Measurements from ENCODE around the gene PPL. TPM values are rescaled to one million over a fixed set of nuclear protein-coding genes. Genes with fewer than 3 reads are reported as not detected.

PPL gene
- total and polyA plus RNA-seq, 2 of the 13 experiments (the other 11 are each of a cell fraction or from before 2014, with no cell fraction given): 5.7 to 6.6 TPM

- TF ChIP-seq KLF12 (CRISPR knock-in tag; IDR thresholded peaks at IDR 0.05; ENCODE audit: borderline replicate concordance) (no peak), NONO (IDR thresholded peaks at IDR 0.05) (no peak), NONO (CRISPR knock-in tag; conservative IDR thresholded peaks at IDR 0.05) (no peak), ZFP37 (CRISPR knock-in tag; IDR thresholded peaks at IDR 0.05; ENCODE audit: borderline replicate concordance) (no peak), ZNF335 (CRISPR knock-in tag; IDR thresholded peaks at IDR 0.05) (no peak), SNRNP70 (IDR thresholded peaks at IDR 0.05; ENCODE audit: low read depth, low read length) (no peak), EEA1 (CRISPR knock-in tag; IDR thresholded peaks at IDR 0.05; ENCODE audit: borderline replicate concordance) (no peak), FLYWCH1 (CRISPR knock-in tag; IDR thresholded peaks at IDR 0.05) (no peak)
- TF ChIP-seq, protein P1, sequence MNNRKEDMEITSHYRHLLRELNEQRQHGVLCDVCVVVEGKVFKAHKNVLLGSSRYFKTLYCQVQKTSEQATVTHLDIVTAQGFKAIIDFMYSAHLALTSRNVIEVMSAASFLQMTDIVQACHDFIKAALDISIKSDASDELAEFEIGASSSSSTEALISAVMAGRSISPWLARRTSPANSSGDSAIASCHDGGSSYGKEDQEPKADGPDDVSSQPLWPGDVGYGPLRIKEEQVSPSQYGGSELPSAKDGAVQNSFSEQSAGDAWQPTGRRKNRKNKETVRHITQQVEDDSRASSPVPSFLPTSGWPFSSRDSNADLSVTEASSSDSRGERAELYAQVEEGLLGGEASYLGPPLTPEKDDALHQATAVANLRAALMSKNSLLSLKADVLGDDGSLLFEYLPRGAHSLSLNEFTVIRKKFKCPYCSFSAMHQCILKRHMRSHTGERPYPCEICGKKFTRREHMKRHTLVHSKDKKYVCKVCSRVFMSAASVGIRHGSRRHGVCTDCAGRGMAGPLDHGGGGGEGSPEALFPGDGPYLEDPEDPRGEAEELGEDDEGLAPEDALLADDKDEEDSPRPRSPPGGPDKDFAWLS (CRISPR knock-in tag; IDR thresholded peaks at IDR 0.05; ENCODE audit: borderline replicate concordance): no peak
- no peak for FAIRE-seq
Observed at GRCh38 chr16:4962716-4963115, 25.8 kb upstream of the PPL start.

More at GRCh38 chr16:4962716-4963115, 25.8 kb upstream of the PPL start:
- no peak for ATAC-seq
- Histone ChIP-seq H3K9me3 (ENCODE audit: low read length) (no peaks in the 10 kb centered on the region), H4K20me1 (ENCODE audit: insufficient read depth, low read length) (no peaks in the 10 kb centered on the region), H3K4me3 (replicated peaks in 1 of 3; ENCODE audit: insufficient read depth in 1 of 3, low read depth in 2 of 3, low read length in 3 of 3) (no peak overlapping the region), H3K4me1 (ENCODE audit: insufficient read depth, low read length) (peaks cover 10% of the 10 kb centered on the region), H3K4me2 (ENCODE audit: low read depth, low read length) (no peak overlapping the region), H3K36me3 (replicated peaks in 1 of 2; ENCODE audit: control insufficient read depth in 1 of 2, insufficient read depth in 2 of 2, low read length in 2 of 2) (no peaks in the 10 kb centered on the region), H3K9ac (ENCODE audit: insufficient read depth, low read depth, low read length) (no peak overlapping the region), H3K27me3 (ENCODE audit: control insufficient read depth in 1 of 2, insufficient read depth in 2 of 2, low read length in 2 of 2) (peaks cover 0 to 26% of the 10 kb centered on the region in 2 experiments; a peak in 4 of 5 replicates), H2AFZ (ENCODE audit: low read length) (no peak overlapping the region), H3K27ac (ENCODE audit: extremely low read length, insufficient read depth, low read length) (no peak overlapping the region), H3K79me2 (ENCODE audit: insufficient read depth, low read length) (no peaks in the 10 kb centered on the region)
- no peak for DNase-seq (ENCODE audit: low spot score)
- ChIA-PET CTCF (ENCODE audit: low intra/inter-chr PET ratio, low total read pairs) (no interaction called here), POLR2A (interaction anchor here (0.6 kb wide), 1 partner anchor 172 kb away, joined by 4 read pairs; no protein-coding TSS in a partner anchor)
- intact Hi-C loops (cut with micrococcal nuclease; ENCODE audit: unreplicated experiment) (no loop called here), in situ Hi-C loops (cut with HindIII; ENCODE audit: extremely low pct_ligation_motif_present, low pct_unique_long_range_greater_than_20kb) (loop anchor here (5.0 to 25.0 kb wide), 2 partner anchors 60 to 450 kb away; no protein-coding TSS in a partner anchor)
- WGBS (ENCODE audit: low lambda C conversion rate): 43% methylated on average over 7 of the region's 7 CpGs
- no TSS peak for BruUV-seq (replicated peaks)

Data from HepG2 (cell line).